Measurements from ENCODE around the gene CAPS. TPM values are rescaled to one million over a fixed set of nuclear protein-coding genes. Genes with fewer than 3 reads are reported as not detected.

The CAPS gene
- total RNA-seq, 1 donor from 2014 or later = 8.2 TPM

DNA sequence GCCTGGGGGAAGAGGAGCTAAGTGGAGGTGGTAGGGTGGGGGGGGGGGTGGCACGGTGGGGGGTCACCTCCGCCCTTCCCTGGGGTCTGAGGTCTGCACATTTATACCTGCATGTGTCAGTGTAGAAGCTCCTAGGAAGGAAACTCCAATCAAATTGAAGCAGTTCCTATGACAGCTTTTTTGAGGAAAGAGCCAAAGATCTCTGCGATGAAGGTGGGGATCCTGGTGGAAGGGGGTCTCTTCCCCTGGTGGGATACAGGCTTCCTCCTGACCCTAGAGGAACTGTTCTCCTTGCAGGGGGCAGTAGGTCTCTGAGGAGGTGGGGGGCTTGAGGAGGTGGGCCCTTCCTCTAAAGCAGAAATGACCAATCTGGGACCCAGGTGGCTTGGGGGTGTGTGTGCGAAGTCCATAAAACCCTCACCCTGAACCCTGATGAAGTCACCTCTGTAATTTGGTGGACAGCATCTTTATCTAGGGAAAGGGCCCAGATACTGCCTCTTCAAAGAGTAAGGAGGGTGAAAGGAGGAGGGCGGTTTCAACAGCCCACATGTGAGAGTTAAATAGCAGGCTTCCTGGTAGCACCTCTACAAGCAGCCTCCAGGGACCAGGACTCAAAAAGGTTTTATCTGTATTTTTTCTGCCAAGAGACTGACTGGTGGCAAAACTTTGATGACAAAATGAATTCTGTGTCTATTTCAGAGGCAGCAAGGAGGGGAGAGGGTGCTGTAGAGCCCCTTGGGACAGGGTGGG lies 50.9 kb downstream of the CAPS start:
- Histone ChIP-seq H3K4me3 (ENCODE audit: low read depth, low read length) (no peak overlapping the region), H3K36me3 (ENCODE audit: control insufficient read depth, insufficient read depth, low read length) (peaks cover 5% of the 10 kb centered on the region), H3K27me3 (ENCODE audit: control insufficient read depth, insufficient read depth, low read length) (no peaks in the 10 kb centered on the region)
- no peak for DNase-seq (ENCODE audit: low read depth)
- no peak for FAIRE-seq
- TF ChIP-seq CTCF (IDR thresholded peaks at IDR 0.05; ENCODE audit: insufficient read depth, low read length, severe bottlenecking) = no peak

Other genes starting within 250 kb of the CAPS start
- gene MICOS13, start 233.7 kb upstream of the CAPS start, total RNA-seq = 30.0 and 54.0 TPM in 2 replicates
- 7.1 and 8.6 TPM in 2 replicates for gene HSD11B1L, start 233.2 kb upstream of the CAPS start, total RNA-seq
- gene RPL36, start 224.0 kb upstream of the CAPS start, total RNA-seq = 718 and 1,018 TPM in 2 replicates
- 220 and 272 TPM in 2 replicates for gene LONP1, start 194.1 kb upstream of the CAPS start, total RNA-seq
- gene CATSPERD, start 193.6 kb upstream of the CAPS start, total RNA-seq = not detected in 2 replicates
- 0.26 and 0.53 TPM in 2 replicates for gene PRR22, start 129.5 kb upstream of the CAPS start, total RNA-seq
- gene DUS3L, start 123.1 kb upstream of the CAPS start, total RNA-seq = 26.8 and 55.5 TPM in 2 replicates
- 0.51 and 1.3 TPM in 2 replicates for gene NRTN, start 109.2 kb upstream of the CAPS start, total RNA-seq
- 2.1 and 7.9 TPM in 2 replicates for gene FUT6, start 74.6 kb upstream of the CAPS start, total RNA-seq
- 16.1 and 40.8 TPM in 2 replicates for gene FUT3, start 62.8 kb upstream of the CAPS start, total RNA-seq
- 0.26 TPM in 1 of 2 replicates, not detected in the other for gene FUT5, start 43.7 kb upstream of the CAPS start, total RNA-seq
- 116 and 230 TPM in 2 replicates for gene NDUFA11, start 10.5 kb upstream of the CAPS start, total RNA-seq
- gene VMAC, start 9.4 kb upstream of the CAPS start, total RNA-seq = 3.8 and 4.5 TPM in 2 replicates
- 25.0 and 27.9 TPM in 2 replicates for gene RANBP3, start 63.9 kb downstream of the CAPS start, total RNA-seq
- gene RFX2, start 196.2 kb downstream of the CAPS start, total RNA-seq = 2.4 and 5.6 TPM in 2 replicates
- gene ACSBG2, start 221.4 kb downstream of the CAPS start, total RNA-seq = not detected in 2 replicates